Adipocyte (in vitro differentiated cells): ENCODE data around the gene ATR.
"Not testable (repeated sequence)": the region's sequence is repeated elsewhere in the genome, so short reads cannot be mapped to it uniquely, and the experiment has no call there.

Experiments used
- DNase-seq: peaks from one replicate; pipeline ENCODE4 v3.0.0-alpha.2; 2015; ENCODE audit warnings: low read depth
- H3K27me3 ChIP-seq: replicated peaks from 2 replicates; pipeline ENCODE4 v1.7.0; 2013; ENCODE audit warnings: mild to moderate bottlenecking, low read length, moderate library complexity; ENCODE audit not compliant: control insufficient read depth, insufficient read depth
- H3K36me3 ChIP-seq: 2 replicates; pipeline ENCODE4 v1.7.0; 2013; ENCODE audit warnings: low read length, mild to moderate bottlenecking, moderate library complexity; ENCODE audit not compliant: control insufficient read depth, insufficient read depth, severe bottlenecking
- H3K4me1 ChIP-seq: 2 replicates; pipeline ENCODE4 v1.7.0; 2013; ENCODE audit warnings: mild to moderate bottlenecking, low read length, moderate library complexity; ENCODE audit not compliant: control insufficient read depth, insufficient read depth
- H3K4me3 ChIP-seq: 2 replicates; pipeline ENCODE4 v1.7.0; 2013; ENCODE audit warnings: mild to moderate bottlenecking, low read length, moderate library complexity
- H3K9ac ChIP-seq: 2 replicates; pipeline ENCODE4 v1.7.0; 2013; ENCODE audit warnings: mild to moderate bottlenecking, low read length, moderate library complexity
- H3K9me3 ChIP-seq: 2 replicates; pipeline ENCODE4 v1.7.0; 2013; ENCODE audit warnings: mild to moderate bottlenecking, low read length, moderate library complexity; ENCODE audit not compliant: control insufficient read depth

ATR gene

GRCh38 chr3:142417302-142417701 lies 161.2 kb downstream of the ATR start:
- no peak for DNase-seq
- Histone ChIP-seq H3K9ac (no peak overlapping the region), H3K36me3 (peaks cover 97% of the 10 kb centered on the region), H3K4me1 (no peaks in the 10 kb centered on the region), H3K27me3 (no peaks in the 10 kb centered on the region), H3K9me3 (no peaks in the 10 kb centered on the region), H3K4me3 (no peak overlapping the region)

- H3K9me3 ChIP-seq, H3K4me3 ChIP-seq, H3K9ac ChIP-seq, DNase-seq, H3K4me1 ChIP-seq, H3K27me3 ChIP-seq: not testable (repeated sequence)
- peaks cover 76% of the 10 kb centered on the region for H3K36me3 ChIP-seq
These were observed 178.0 kb downstream of the ATR start for GRCh38 chr3:142400537-142400936.
